GM12801 (cell line): Measurements from ENCODE around the gene HMGCR.

Experiments used
- CTCF ChIP-seq: IDR thresholded peaks from one replicate; pipeline ENCODE4 v1.5.1; 2011; ENCODE audit warnings: control low read depth; ENCODE audit not compliant: insufficient read length; ENCODE audit errors: extremely low read depth

HMGCR gene

GRCh38 chr5:75355236-75355635 lies 18.2 kb downstream of the HMGCR start:
- TF ChIP-seq CTCF: no peak

GRCh38 chr5:75356719-75357118 lies 19.7 kb downstream of the HMGCR start:
- TF ChIP-seq CTCF: no peak

- no peak for TF ChIP-seq CTCF
Measured at GRCh38 chr5:75358117-75358516, 21.1 kb downstream of the HMGCR start.

GRCh38 chr5:75361310-75361709 lies 24.3 kb downstream of the HMGCR start:
- no peak for TF ChIP-seq CTCF

- no peak for TF ChIP-seq CTCF
Measured at GRCh38 chr5:75362474-75362975, 25.5 kb downstream of the HMGCR start.

GRCh38 chr5:75363111-75363510 lies 26.1 kb downstream of the HMGCR start:
- TF ChIP-seq CTCF: no peak

GRCh38 chr5:75363726-75364495 lies 26.9 kb downstream of the HMGCR start:
- no peak for TF ChIP-seq CTCF
